Activated CD4-positive, CD25-positive, alpha-beta regulatory T cell treated with anti-CD3 and anti-CD28 coated beads, Interleukin-2, amount 50 U/mL, for 24 hours (primary cell): ENCODE results near the gene RNF149.
"Not testable (repeated sequence)": the region's sequence is repeated elsewhere in the genome, so short reads cannot be mapped to it uniquely, and the experiment has no call there.

Source experiments
- ATAC-seq, 2 donors: fragments of 150-1000 bp; cut with Tn5 transposase; one replicate each; pipeline ENCODE4 v1.10.0; 2021; ENCODE audit warnings: mild to moderate bottlenecking in 1 of 2, moderate library complexity in 1 of 2

The RNF149 gene

DNA sequence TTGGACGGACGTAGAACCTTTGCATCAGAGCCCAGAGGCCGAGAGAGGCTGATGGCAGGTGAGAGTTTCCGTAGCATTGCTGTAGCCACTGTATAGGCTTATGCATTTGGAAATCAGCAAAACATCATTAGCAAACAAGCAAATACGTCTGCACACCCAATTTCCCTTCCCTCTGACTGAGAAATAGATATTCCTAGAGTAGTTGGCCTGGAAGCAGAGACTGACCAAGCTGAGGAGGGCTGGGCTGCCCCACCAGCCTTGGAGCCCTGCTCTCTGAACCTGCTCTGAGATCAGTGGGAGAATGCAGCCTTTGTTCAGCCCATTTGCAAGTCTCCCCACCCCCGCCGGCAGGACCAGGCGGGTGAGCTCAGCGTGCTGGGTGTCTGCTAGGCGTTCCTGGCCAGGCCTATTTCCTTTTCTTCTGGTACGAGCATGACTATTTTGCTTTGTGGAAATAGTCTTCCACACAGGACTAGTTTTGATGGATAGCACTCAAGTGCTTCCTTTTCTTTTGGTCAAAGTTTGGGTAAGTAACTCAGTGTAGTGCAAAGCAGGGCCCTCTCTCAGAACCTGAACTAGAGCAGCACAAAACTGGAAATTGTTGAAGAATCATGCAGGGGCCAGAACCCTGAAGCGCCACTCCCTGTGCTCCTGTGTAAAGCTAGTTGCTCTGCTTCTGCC is 21.9 kb upstream of the RNF149 start:
- ATAC-seq = peak in 1 of 2 donors; percentile 30

DNA sequence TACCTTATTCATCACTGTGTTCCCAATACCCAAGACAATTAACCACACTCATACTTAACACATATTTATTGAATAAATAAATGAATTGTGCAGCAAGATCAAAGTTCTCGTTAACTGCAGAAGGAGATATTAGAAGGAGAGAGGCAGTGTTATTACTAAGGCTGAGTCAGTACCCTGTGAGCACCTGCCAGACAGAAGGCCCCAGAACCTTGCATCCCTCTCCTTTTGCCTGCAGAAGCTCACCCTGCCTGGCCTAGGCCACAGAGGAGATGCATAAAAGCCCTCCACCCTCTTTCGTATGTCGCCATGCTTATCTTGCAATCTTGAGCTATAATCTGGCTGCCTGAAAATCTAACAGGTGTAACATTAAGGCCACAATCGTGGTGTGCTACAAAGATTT is 20.5 kb upstream of the RNF149 start:
- ATAC-seq = peak; percentile 81 to 91

- peak; percentile 29 to 33 for ATAC-seq
Measured at GRCh38 chr2:101328474-101329007, 20.0 kb upstream of the RNF149 start.

GRCh38 chr2:101327863-101328394 is 19.4 kb upstream of the RNF149 start:
- no peak for ATAC-seq

GRCh38 chr2:101325425-101325824 is 16.9 kb upstream of the RNF149 start:
- no peak for ATAC-seq

- ATAC-seq = not testable (repeated sequence)
Measured at GRCh38 chr2:101316568-101316967, 8.1 kb upstream of the RNF149 start.

DNA sequence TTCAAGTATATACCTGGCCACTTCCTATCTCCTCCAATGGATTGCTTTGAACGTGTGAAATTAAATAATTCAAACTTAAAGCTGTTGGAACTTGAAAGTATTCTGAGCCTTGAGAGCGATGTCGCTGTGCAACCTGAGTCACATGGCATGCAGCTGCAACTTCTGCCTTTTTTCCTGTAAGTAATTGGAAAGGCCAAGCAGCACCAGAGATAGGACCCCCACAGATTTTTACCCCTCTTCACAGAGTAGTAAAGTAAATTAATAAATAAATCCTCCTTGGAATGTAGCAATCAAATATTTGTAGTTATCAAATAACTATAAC is 3.2 kb upstream of the RNF149 start:
- no peak for ATAC-seq

GRCh38 chr2:101310834-101311695 is 2.6 kb upstream of the RNF149 start:
- ATAC-seq = no peak

- ATAC-seq = no peak
Measured at GRCh38 chr2:101310090-101310833, 1.8 kb upstream of the RNF149 start.

DNA sequence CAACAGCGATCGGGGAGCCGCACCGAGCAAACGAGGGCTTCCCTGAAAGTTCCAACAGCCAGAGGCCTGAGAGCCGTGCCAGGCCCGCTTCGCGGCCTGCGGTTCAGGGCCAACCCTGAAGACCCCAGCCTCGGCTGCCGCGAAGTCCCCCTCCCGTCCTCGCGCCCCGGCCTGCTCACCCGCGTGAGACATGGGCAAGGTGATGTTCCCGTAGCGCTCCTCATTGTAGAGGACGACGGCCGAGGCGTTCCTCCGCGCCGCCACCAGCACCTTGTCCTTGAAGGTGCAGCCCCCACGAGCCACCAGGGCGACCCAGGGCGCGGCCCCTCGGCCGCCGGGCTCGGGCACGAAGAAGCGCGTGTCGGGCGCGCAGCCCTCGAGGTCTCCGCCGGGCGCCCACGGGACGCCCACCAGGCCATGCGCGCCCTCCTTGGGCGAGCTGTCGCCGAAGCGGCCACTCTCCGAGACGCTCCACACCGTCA is 510 bp downstream of the RNF149 start:
- ATAC-seq = no peak

GRCh38 chr2:101307503-101307902 is 998 bp downstream of the RNF149 start:
- ATAC-seq = peak; percentile 32 to 45

DNA sequence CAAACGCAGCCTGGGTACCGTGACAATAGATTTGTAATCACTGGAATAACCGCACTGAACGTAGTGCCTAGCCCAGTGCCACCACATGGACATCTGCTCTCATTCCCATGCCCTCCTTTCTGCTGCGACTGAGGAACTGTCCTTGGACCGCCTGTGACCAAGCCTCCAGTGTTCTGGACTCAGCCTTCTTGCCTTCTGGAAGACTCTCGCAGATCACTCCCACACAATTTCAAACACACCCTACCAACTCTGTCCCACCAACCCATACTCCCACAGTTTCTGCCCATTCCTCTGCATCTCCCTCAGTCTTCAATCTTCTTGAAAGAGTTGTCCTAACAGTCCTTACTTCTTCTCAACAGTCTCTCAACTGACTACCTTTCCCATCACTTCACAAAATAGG is 2.1 kb downstream of the RNF149 start:
- ATAC-seq = no peak

GRCh38 chr2:101305492-101306078 is 2.9 kb downstream of the RNF149 start:
- no peak for ATAC-seq

GRCh38 chr2:101305035-101305434 is 3.5 kb downstream of the RNF149 start:
- ATAC-seq = peak; percentile 40 to 55

DNA sequence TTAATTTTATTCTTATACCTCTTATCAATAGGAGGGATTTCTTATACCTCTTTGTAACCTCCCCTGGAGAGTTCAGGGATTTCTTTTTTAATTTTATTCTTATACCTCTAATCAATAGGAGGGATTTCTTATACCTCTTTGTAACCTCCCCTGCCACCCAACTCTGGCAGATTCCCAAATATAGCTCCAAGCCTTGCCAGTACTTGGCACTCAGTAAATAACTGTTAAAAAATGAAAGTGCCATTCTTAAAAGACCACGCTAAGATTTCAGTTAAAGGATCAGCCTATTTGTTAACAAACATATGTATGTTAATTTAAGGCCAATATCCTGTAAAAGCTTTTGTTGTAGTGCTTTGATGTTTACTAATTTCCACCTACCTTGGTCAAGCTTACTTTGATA is 4.8 kb downstream of the RNF149 start:
- ATAC-seq = no peak

DNA sequence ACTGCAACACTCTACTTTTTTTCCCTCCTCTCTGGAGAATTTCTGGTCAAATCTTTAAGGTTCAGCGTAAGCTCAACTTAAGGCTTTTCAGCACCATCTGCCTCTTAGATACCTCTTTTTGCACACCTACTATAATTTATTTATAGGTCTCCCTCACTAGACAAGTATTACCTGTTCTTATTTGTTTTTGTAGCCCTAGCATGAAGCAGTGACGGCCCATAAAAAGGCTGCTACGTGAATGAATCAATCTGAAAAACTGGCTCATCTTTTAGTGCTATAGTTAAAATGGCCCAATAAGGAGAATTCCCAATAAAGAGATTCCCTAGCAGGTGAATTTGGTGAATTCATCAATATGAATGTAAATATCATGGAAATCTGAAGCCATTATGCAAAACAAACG is 6.5 kb downstream of the RNF149 start:
- ATAC-seq = no peak

DNA sequence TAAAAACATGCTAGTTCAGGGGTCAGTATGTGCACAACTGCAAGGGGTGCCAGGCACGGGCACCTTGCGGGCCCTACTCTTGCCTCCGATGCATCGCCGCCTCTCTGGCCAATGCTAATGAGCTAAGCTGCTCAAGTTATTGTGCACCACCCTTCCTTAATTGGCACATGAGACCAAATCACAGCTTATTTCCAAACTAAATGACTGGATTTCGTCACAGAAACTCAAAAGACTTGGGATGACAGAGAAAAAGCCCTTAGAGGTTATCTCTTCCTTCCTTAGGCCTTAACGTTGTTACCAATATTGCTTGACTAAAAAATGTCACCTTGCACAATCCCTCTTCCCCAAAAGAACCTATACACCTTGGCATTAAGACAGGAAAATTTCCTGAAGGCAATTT is 7.7 kb downstream of the RNF149 start:
- ATAC-seq = no peak

DNA sequence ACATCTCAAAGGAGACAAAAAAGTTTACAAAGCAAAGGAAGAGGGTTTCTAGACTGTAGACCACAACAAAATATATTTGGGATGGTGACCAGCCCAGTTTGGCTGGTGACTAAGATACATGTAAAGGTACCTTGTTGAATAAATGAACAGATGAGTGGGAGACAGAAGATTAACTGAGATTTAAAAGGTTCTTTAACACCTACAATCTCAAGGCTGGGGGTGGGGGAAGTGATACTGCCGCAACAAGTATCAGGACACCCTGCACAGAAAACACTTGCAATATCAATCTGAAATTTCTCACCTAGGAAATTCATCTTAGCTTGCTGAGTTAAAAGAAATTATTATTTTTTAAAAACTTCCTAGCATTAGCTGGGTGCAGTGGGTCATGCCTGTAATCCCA is 8.3 kb downstream of the RNF149 start:
- ATAC-seq = peak in 1 of 2 donors; percentile 27

- peak; percentile 28 to 36 for ATAC-seq
Measured at GRCh38 chr2:101299604-101300003, 8.9 kb downstream of the RNF149 start.

DNA sequence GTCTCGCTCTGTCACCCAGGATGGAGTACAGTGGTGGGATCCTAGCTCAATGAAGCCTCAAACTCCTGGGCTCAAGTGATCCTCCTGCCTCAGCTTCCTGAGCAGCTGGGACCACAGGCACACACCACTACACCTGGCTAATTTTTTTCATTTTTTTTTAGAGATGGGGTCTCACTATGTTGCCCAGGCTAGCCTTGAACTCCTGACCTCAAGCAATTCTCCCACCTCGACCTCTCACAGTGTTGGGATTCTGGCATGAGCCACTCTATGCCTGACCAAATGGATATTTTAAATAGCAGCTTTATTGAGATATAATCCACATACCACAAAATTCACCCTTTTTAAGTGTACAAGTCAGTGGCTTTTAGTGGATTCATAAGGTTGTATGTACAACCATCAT is 11.1 kb downstream of the RNF149 start:
- no peak for ATAC-seq

DNA sequence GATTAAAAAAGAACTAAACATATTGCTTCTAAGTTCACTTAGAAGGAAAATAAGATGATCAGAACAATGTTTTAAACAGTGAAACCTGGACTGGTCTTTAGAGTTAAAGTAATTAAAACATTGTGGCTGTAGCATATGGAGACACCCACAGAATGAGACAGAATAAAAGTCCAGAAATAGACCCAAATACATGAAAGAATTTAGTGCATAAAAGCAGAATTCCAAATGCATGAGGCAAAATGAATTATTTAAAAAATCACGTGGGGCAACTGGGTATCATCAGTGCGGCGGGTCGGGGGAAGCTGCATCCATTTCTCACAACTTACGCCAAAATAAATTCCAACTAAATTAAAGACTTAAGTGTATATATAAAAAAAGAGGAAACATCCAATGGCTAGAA is 12.1 kb downstream of the RNF149 start:
- ATAC-seq = no peak

- ATAC-seq = no peak
Measured at GRCh38 chr2:101295895-101296294, 12.6 kb downstream of the RNF149 start.

DNA sequence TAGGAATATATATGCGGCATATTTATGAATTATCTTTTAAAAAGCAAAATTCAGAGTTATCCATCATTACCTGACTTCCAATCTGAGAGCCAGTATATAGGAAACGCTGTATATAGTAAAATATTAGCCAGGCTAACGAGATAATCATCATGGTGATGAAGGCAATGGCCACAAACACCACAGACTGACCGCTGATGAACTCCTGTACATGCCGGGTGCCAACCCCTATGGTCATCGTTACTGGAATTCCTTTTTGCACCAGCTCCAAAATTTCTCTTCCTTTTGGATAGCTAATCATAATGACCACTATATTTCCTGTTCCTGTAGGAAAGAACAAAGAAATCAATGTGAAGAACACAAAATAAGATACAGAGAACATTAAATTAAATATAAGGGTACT is 13.6 kb downstream of the RNF149 start:
- no peak for ATAC-seq
